B cell (primary cell): ENCODE data around the gene MAP3K20.

ENCODE experiments used
- EZH2 ChIP-seq: IDR thresholded peaks from 2 replicates; pipeline ENCODE4 v1.6.1; 2012; ENCODE audit warnings: borderline replicate concordance, low read depth, mild to moderate bottlenecking, moderate library complexity, low read length; ENCODE audit not compliant: insufficient read depth, poor library complexity, severe bottlenecking
- TF ChIP-seq, protein P1 (sequence below): fragments of 200-600 bp; IDR thresholded peaks from one replicate; pipeline ENCODE4 v1.8.0; 2022; ENCODE audit warnings: antibody characterized with exemption, mild to moderate bottlenecking

DNA sequence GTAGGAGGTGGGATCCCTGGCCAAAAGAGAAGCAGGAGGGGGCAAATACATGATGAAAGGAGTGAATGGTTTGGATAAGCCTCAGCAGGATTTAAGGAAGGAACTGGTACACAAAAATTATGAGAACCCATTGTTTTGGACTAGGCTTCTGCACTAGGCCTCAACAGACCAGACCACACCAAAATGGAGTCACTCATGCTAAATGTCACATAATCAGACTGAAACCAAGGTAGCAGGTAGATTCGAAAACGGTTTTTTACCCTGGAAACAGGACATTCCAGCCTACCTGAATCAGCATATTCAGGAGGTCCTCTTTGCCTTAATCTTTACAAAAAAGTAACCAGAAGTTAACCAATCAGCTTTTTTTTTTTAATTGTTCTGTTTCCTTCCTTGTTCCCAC lies 229.7 kb downstream of the MAP3K20 start:
- TF ChIP-seq, protein P1, sequence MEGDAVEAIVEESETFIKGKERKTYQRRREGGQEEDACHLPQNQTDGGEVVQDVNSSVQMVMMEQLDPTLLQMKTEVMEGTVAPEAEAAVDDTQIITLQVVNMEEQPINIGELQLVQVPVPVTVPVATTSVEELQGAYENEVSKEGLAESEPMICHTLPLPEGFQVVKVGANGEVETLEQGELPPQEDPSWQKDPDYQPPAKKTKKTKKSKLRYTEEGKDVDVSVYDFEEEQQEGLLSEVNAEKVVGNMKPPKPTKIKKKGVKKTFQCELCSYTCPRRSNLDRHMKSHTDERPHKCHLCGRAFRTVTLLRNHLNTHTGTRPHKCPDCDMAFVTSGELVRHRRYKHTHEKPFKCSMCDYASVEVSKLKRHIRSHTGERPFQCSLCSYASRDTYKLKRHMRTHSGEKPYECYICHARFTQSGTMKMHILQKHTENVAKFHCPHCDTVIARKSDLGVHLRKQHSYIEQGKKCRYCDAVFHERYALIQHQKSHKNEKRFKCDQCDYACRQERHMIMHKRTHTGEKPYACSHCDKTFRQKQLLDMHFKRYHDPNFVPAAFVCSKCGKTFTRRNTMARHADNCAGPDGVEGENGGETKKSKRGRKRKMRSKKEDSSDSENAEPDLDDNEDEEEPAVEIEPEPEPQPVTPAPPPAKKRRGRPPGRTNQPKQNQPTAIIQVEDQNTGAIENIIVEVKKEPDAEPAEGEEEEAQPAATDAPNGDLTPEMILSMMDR = no peak
- TF ChIP-seq EZH2 = no peak
